Measurements from ENCODE around the gene WWOX.

WWOX gene

DNA sequence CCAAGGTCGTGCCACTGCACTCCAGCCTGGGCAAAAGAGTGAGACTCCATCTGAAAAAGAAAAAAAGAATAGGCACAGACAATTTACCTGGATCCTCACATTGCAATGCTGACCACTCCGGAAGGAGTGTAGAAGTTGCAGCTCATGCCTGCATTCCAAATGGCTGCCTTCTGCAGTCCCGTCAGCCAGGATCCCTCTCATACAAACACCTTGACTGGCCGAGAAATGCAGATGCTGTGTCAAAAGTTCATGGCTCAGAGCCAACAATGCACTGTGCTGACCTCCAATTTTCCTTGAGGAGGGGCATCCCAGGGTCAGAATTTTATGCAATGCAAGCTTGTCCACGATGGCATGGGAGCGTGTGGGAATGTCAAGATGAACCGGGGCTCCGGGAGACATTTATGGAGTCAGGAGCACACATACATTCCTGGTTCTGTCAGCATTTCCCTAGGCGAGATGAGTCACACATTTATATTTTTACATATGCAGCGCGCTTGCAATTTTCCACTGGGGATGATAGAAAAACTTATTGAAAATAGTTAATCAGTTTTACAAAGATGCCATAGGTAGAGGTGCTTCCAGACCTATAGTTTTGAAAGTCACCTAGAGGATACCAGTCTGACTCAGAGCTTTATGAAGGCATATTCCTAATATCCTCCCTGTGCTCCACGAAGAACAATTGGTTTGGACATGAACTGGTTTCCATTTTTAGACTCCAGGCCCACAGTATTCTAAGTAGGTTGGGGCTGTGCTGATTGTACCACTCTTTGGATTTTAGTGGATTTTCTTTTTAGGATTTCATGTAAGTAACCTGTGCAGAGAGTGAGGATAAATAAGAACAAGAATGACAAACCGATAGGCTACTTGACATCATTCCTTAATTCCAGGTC lies 886.5 kb downstream of the WWOX start:
- no peak for DNase-seq

DNA sequence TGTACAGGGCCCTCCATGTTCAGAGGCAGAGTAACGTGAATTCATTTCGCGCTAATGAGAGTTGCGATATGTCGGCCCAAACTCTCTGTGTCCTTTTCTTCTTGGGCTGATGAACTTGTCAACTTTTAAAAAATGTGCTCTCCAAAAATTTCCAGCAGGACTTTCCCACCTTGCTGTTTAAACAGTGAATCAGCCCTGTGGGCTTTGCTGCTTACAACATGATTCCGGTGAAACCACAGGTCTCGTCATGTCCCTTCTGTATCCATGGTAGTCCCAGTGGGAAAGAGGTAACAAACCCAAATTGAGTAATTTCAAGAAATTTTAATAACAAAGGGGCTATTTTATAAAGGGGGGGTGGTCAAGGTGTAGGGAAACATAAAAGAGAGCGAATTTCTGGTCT lies 888.2 kb downstream of the WWOX start:
- DNase-seq: no peak

DNA sequence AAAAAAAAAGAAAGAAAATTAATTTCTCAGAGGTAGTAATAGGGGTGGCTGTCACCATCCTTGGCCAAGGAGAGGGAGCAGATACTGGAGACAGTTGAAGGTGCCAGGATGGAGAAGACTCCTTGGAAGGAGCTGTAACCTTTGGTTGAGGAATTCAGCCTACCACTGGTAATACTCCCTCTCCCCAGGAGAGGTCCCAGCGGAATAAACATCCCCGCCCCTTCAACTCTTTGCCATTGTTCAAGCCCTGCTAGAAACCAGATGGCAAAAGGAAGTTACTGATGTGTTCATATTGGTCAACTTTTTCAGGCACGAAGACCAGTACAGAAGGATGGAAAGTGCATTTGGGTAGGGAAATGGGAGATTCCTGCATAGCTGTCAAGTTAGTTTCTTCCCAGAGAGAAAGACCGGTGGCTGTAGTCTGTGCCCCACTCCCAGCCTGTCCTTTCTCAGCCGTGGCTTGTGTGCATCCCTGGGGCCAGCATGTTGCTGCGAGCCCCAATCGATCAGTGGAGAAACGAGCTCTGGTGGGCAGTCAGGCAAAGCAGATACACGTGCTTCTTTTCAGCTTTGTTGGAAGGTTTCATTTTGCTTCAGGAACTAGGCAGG lies 889.0 kb downstream of the WWOX start:
- DNase-seq: no peak

DNA sequence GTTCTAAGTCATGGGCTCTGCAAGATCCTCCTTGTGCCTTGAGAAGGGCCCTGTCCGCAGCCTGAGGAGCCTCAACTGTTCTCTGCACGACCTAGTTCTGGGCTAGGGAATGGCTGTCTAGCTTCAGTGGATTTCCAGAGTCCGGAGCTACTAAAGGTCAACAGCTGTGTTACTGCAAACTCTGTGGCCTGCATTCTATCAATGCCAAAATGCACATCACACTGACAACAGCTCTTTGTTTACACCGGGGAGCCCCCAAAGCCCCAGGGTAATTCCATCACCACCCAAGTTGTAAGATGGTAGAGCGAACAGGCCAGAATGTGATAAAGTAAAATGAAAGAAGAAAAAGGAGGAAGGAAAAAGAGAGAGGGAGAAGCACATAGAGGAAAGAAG lies 890.9 kb downstream of the WWOX start:
- no peak for DNase-seq

DNA sequence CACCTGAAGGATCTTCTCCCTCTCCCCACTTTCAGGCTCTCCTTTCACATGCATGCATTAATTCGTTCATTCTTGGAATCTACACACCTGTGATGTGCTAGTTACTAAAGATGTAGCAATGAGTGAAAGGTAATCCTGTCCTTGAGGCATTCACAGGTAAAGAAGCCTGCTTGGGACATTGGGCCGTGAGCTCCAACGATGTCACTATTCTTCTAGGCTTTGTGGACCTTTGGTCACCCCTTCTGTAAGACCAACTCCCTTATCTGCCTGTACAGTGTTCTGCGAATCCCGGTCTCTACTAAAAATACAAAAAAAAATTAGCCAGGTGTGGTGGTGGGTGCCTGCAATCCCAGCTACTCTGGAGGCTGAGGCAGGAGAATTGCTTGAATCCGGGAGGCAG lies 892.5 kb downstream of the WWOX start:
- no peak for DNase-seq

DNA sequence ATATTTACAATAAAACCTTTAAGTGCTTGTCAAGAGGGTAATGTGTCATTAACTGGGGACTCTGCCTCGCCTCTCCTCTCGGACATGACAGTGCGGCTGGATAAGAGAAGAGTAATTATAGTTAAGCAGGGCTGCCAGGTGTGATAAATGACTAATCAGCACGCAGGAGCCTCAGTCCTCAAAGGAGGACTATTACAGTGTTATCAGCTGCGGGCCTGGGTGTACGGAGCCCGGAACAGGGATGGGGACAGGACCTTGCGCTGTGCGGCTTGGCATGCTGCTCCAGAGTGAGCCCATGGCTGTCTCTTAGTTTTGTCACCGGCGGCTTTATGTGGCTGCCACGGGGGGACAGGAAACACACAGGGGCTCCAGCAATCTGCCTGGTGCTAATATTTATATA lies 893.9 kb downstream of the WWOX start:
- peak; percentile 44 for DNase-seq

DNA sequence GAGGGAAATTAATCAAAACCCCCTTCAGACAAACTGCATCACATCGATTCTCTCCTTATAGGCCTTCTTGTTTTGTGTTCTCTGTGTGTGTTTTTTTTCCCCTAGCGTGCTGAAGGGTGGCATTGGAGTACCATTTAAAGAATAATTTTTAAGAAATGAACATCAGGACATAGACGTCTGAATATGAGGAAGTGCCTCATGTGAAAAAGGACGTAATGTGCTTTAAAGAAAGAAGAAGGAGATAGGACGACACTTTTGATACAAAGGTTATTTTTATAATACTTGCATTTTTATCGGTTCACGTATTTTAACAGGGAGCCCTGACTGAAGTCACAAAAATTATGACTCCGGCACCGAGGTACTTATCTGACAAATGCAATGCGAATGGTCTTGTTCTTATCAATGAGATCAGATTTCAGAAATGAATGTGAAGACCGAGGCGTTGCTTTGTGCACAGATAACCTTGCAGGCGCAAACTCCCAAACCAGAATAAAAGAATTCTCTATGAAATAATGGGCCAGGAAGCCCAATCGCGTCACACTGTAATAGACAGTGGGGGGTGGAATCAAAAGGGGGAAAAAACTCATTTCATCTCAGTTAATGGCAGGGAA lies 894.8 kb downstream of the WWOX start:
- no peak for DNase-seq

DNA sequence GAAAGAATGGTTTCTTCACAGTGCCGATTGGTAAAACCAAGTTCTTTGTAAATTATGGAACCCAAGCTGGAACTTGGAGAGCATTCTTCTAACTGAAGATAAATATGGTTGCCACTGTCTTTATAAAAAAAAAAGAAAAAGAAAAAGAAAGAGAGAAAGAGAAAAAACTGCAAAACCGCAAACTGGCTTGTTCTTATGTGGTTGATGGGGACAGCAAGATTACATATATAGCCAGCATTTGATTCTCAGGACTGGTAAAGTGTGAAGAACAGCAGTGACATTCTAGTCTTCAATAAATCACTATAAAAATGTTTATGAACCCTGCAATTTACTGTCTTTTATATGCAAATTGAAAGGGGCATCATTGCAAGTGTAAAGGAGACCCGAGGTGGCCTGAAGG lies 896.0 kb downstream of the WWOX start:
- no peak for DNase-seq

DNA sequence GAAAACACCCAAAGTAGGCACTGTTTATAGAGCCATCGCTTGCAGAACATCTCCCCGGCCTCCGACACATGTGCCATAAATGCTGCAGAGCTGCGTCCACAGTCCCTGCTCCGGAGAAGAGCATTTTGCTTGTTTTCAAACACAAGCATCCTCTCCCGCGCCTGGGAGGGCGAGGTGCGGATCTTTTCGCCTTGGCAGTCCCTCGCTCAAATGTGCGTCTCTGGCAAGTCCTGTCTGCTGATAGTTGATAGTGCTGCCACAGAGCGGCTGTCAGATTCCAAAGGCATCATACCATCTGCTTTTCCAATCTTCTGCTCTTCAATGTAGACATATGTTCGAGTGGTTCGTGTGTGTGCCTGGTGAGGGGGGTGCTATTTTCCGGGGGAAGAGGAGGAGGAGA lies 897.3 kb downstream of the WWOX start:
- DNase-seq: peak; percentile 86

DNA sequence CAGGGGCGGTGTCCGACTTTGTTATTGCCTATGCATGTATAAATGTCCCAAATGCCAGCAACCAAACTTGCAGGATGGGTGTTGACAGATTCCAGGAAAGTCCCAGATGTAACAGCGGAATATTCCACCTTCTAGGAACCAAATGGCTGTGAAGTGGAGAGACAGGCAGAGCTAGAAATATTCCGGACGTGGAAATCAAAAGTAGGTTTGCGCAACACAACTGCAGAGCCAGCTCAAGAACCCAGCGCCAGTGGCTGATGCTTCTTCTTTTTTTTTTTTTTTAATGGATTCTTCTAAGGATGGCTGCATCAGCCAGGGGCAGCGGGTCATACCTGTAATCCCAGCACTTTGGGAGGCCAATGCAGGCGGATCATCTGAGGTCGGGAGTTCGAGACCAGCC lies 899.4 kb downstream of the WWOX start:
- DNase-seq: no peak

DNA sequence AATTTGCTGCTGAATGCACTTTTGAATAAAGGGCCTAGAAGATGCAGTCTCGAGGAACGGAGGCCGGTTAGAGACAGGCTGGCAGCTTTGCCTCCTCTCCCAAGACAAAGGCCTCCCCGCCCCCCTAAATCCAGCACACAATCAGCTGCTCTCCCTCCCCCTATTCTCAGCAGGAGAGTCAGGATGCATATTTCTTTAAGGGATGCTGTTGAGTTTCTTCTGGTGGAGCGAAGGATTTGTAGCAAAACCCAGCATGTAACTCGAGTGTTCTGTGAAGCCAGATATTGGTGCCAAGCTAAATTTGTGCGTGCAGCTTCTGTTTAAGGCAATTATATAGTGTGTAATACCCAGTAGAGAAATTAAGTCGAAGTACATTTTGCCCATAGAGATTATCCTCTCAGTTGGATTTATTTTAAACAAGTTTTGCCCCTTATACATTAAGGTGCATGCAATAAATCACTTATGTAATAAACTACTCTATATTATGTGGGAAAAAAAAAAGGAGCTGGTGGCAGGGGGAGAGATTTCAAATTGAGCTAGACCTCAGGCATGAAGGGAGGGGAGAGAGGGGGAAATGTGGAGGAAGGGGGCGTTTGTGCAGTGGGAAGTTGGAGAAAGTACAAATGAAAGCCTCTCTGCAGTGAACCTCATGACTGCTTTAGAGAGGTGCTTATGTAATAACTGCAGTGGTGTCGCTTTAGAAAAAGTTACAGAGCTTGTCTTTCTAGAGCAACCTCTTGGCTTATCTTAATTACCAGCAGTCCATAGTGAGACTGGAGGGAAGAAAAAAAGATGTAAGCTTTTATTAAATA lies 901.9 kb downstream of the WWOX start:
- no peak for DNase-seq

DNA sequence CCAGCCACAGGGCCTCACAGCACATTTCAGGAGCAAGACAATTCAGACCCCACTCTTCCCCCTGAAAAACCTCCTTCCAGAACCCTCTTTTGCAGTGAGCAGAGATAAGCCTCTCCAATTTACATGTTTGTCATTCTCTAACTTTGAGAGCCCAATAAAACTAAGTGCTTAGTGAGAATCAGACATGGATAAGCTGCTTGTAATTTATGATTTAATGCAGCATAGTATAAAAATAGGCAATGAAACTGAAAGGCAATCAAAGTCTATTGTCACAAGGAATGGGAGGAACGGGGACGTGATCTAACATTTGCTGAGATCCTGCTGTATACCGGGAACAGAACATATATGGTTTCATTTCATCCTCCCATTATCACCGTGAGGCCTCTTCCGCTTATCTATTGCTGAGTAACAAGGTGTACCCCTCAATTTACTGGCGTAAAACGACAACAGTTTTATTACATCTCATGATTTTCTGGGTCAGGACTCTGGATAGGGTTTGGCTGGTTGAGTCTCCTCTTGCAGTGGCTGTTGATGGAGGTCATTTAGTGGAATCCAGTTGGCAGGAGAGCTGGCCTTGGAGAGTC lies 903.7 kb downstream of the WWOX start:
- no peak for DNase-seq

DNA sequence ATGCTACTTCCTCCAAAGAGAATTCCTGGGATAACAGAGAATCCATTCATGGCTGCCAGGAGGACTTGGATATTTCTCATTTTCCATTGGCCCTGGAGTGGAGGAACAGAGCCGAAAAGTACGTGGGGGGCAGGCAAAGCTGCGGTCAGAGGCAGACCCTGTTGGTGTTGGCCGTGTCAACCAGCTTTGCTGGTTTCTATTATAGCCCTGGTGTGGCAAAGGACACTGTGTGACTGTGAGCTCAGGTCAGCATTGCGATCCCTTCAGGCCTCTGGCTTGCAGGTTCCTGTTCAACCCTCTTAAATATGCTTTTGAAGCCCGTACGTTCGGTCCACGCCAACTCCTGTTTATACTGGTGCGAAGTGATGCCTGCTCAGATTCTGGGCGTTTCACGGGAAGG lies 904.9 kb downstream of the WWOX start:
- no peak for DNase-seq

DNA sequence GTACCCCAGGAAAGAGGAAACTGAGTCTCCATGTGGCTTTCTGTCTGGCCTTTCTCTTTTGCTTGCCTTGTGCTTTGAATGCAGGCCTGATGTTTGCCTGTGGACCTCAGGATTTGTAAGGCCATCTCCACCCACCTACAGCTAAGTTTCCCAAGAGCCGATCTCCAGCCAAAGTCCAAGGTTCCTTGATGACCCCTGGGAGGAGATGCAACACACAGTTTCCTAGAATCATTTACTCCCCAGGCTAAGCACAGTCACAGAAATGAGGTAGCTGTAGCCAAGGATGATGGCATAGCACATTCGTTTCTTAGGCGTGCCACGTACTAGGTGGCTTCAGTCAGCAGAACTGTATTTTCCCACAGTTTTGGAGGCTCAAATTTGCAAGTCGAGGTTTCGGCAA lies 905.6 kb downstream of the WWOX start:
- DNase-seq: no peak

DNA sequence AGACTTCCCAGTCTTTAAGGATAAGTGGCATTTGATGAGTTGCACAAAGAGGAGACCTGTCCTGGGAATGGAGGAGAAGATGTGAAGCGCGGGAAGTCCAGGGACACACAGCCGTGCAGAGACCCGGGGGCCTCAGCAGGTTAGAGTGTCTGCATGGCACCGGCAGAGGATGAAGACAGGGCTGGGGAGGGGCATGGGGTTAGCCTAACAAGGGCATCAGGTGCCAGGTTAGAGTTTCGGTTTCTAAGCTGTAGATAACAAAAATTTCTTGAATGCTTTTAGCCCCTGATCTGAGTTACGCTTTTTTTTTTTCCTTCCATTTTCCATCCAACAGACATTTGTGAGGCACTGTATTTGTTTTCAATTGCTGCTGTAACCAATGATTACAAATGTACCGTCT lies 906.8 kb downstream of the WWOX start:
- no peak for DNase-seq

DNA sequence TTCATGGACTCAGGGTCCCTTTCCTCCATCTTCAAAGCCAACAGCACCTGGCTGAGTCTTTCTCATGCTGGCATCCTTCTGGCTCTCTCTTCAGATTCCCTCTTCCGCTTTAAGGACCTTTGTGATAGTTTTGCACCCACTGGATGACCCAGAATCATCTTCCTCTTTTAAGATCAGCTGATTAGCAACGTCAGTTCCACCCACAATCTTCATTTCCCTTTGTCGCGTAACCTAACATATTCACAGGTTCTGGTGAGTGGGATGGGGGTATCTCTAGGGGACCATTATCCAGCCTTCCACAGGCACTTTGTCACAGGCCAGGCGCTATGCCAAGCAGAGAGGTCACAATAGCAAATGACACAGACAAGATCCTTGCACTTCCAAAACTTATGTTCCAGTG lies 907.3 kb downstream of the WWOX start:
- DNase-seq: no peak

DNA sequence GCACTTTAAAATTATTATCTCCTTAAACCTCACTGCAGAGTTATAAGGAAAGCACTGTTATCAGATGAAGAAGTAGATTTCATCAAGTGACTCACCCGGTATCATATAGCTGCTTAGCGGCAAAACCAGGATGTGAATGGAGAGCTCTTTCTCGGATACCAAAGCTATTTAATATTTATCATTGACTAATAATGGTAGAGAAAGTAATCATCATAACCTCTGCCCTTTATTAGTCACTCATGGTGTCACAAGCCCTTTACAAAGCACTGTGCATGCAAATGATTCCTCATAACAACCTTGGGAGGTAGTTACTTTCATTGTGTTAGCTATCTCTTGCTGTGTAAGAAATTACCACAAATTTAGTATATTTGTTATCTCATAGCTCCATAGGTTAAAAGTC lies 908.2 kb downstream of the WWOX start:
- no peak for DNase-seq

DNA sequence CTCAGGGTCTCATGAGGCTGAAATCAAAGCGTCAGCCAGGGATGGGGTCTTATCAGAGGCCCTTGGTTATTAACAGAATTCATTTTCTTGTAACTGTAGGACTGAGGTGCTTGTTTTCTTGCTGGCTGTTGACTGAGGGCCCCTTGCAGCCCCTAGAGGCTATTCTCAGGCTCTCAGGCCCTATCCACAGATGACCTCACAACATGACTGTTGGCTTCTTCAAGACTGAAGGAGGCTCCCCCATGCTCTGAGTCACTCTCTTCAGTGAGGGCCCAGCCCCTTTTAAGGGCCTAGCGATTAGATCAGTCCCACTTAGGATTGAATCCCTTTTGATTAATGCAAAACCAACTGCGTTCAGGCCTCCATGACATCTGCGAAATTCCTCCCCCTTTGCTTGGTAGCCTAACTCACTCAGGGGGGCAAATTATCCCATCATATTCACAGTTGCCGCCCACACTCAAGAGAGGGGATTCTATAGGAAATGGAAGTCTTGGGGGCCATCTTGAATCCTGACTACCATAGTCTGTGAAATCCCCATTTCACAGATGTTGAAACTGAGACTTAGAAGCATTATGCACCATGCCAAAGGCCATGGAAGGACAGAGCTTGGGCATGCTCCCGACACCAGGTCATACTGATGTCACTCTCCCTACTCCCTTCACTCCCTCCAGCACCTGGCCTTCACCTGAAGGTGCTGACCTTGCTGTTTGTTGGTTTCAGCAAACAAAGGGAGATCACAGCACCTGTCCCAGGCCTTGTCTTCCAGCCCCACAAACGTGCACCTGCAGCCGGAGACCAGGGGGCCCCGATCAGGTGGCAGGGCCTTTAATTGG lies 908.8 kb downstream of the WWOX start:
- DNase-seq: no peak

DNA sequence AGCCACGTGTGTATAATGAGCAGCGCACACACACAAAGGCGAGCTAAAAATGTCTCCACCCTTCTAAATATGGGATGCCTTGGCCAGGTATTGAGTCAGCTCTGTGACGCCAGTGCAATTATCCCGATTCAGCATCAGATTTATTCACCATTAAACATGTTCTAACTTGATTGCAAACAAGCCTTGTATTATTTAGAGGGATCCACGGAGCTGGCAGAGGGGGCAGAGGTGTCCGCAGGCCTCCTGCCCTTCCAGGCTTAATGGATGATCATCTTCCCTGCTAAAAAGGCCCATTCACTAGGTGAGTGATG lies 909.4 kb downstream of the WWOX start:
- no peak for DNase-seq

DNA sequence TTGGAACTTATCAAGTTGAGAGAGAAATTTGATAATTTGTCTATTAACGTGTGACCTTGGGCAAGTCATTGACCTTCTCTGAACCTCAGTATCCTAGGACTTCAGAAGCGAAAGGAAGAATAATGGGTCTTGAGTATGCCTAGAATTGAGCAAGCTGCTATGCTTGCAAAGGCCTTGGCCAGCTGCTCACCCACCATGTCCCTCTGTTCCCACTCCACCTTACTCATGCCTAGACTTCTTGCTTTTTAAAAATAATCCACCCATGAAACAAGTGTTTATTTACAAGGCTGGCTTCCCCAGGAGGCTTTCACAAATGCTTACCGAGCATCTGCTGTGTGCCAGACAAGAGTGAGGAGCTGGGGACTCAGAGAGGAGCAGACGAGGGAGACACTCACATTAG lies 910.4 kb downstream of the WWOX start:
- peak; percentile 98 for DNase-seq

DNA sequence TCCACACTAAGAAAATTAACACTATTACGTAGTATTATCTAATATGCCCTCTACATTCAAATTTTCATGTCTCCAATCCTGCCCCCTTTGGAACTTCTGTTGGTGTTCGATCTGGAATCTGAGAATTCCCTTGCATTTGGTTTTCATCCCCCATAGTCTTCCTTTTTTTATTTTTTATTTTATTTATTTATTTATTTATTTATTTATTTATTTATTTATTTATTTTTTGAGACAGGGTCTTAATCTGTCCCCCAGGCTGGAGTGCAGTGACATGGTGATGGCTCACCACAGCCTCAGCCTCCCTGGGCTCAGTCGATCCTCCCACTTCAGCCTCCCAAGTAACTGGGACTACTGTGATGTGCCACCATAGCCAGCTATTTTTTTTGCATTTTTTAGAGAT lies 911.8 kb downstream of the WWOX start:
- DNase-seq: no peak

DNA sequence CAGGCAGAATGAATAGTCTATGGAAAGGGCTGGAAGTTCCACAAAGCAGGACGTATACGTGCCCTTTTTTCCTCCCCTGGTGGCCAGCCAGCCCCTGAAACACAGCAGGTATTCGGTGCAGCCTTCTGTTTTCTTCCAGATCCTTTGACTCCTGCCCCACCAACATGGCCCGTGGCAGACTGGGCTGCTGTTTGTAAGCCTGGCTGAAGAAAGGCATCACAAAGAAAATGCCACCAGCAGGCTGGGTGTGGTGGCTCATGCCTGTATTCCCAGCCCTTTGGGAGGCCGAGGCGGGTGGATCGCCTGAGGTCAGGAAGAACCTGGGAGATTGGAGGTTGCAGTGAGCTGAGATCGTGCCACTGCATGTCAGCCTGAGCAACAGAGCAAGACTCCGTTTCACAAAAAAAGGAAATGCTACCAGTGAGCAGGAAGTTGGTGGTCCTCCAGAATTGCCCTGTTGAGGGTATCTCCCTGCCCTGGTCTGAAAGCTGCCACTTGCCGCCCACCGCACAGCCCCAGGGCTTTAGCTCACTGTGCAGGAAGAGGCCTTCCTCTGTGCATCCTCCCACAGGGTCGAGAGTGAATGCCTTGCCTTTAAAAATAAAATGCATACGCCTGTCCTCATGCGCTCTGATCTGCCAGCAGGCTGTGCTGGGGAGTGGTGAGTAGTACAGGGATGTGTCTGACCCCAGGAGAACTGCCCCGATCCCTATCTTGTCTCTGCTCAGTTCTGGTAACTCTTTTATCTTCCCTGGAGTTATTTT lies 913.4 kb downstream of the WWOX start:
- no peak for DNase-seq

All from NCI-H524 treated with DMSO at 0.1 percent for 48 hours (cell line).